Activated naive CD4-positive, alpha-beta T cell treated with anti-CD3 and anti-CD28 coated beads, Interleukin-2, amount 50 U/mL, for 24 hours (primary cell): Measurements from ENCODE around the gene TSPYL2.

Experiments
- H3K27ac Mint-ChIP-seq: one replicate; pipeline ENCODE4 v1.8.0; 2021; ENCODE audit warnings: mild to moderate bottlenecking, mixed read lengths
- H3K27me3 Mint-ChIP-seq: one replicate; pipeline ENCODE4 v1.8.0; 2021; ENCODE audit warnings: mixed read lengths
- H3K36me3 Mint-ChIP-seq: one replicate; pipeline ENCODE4 v1.8.0; 2021; ENCODE audit warnings: mixed read lengths
- H3K4me1 Mint-ChIP-seq: one replicate; pipeline ENCODE4 v1.8.0; 2021; ENCODE audit warnings: mixed read lengths
- H3K4me3 Mint-ChIP-seq: one replicate; pipeline ENCODE4 v1.8.0; 2021; ENCODE audit warnings: mild to moderate bottlenecking, mixed read lengths
- H3K9me3 Mint-ChIP-seq: one replicate; pipeline ENCODE4 v1.8.0; 2021; ENCODE audit warnings: mixed read lengths

TSPYL2 gene

GRCh38 chrX:53081925-53082772, at the start of gene TSPYL2:
TSS of gene TSPYL2 (plus strand) at chrX:53082367. CDS start at chrX:53082499, 132 bp downstream.
- Mint-ChIP-seq H3K4me1 (peaks cover 42% of the 10 kb centered on the region), H3K27ac (peak within 1 kb of the TSS; percentile 97), H3K4me3 (peak within 1 kb of the TSS; percentile 95), H3K36me3 (peaks cover 13% of the 10 kb centered on the region), H3K27me3 (no peaks in the 10 kb centered on the region), H3K9me3 (no peaks in the 10 kb centered on the region)

- Mint-ChIP-seq H3K9me3 (no peaks in the 10 kb centered on the region), H3K36me3 (no peaks in the 10 kb centered on the region), H3K27me3 (peaks cover 2% of the 10 kb centered on the region), H3K27ac (no peak overlapping the region), H3K4me3 (no peak overlapping the region), H3K4me1 (no peaks in the 10 kb centered on the region)
Measured at GRCh38 chrX:53036149-53036548, 46.0 kb upstream of the TSPYL2 start.

- no peak overlapping the region for H3K4me3 Mint-ChIP-seq
- no peaks in the 10 kb centered on the region for H3K36me3 Mint-ChIP-seq
- no peaks in the 10 kb centered on the region for H3K4me1 Mint-ChIP-seq
- H3K9me3 Mint-ChIP-seq, result no peaks in the 10 kb centered on the region
- peaks cover 2% of the 10 kb centered on the region for H3K27me3 Mint-ChIP-seq
- no peak overlapping the region for H3K27ac Mint-ChIP-seq
Measured at GRCh38 chrX:53039236-53039635, 42.9 kb upstream of the TSPYL2 start.

GRCh38 chrX:53044995-53045394, 37.2 kb upstream of the TSPYL2 start:
- no peaks in the 10 kb centered on the region for H3K9me3 Mint-ChIP-seq
- H3K27me3 Mint-ChIP-seq, result peaks cover 2% of the 10 kb centered on the region
- H3K36me3 Mint-ChIP-seq, result no peaks in the 10 kb centered on the region
- no peak overlapping the region for H3K4me3 Mint-ChIP-seq
- H3K4me1 Mint-ChIP-seq, result no peaks in the 10 kb centered on the region
- no peak overlapping the region for H3K27ac Mint-ChIP-seq

- no peak overlapping the region for H3K27ac Mint-ChIP-seq
- no peaks in the 10 kb centered on the region for H3K4me1 Mint-ChIP-seq
- H3K9me3 Mint-ChIP-seq, result no peaks in the 10 kb centered on the region
- no peaks in the 10 kb centered on the region for H3K36me3 Mint-ChIP-seq
- no peak overlapping the region for H3K4me3 Mint-ChIP-seq
- H3K27me3 Mint-ChIP-seq, result peaks cover 5% of the 10 kb centered on the region
Measured at GRCh38 chrX:53047228-53047627, 34.9 kb upstream of the TSPYL2 start.

GRCh38 chrX:53048169-53049126, 33.7 kb upstream of the TSPYL2 start, which contains the start of gene GPR173:
TSS of gene GPR173 (plus strand) at chrX:53048789. CDS start at chrX:53076622, 27,833 bp downstream.
- Mint-ChIP-seq H3K36me3 (no peaks in the 10 kb centered on the region), H3K9me3 (no peaks in the 10 kb centered on the region), H3K27me3 (peaks cover 5% of the 10 kb centered on the region), H3K4me3 (no peak within 1 kb of the TSS), H3K4me1 (no peaks in the 10 kb centered on the region), H3K27ac (no peak within 1 kb of the TSS)

- H3K36me3 Mint-ChIP-seq, result no peaks in the 10 kb centered on the region
- no peaks in the 10 kb centered on the region for H3K9me3 Mint-ChIP-seq
- H3K4me1 Mint-ChIP-seq, result no peaks in the 10 kb centered on the region
- H3K27me3 Mint-ChIP-seq, result peaks cover 5% of the 10 kb centered on the region
- H3K4me3 Mint-ChIP-seq, result no peak overlapping the region
- no peak overlapping the region for H3K27ac Mint-ChIP-seq
Measured at GRCh38 chrX:53049127-53049517, 33.0 kb upstream of the TSPYL2 start.

- no peaks in the 10 kb centered on the region for H3K4me1 Mint-ChIP-seq
- no peak overlapping the region for H3K27ac Mint-ChIP-seq
- H3K4me3 Mint-ChIP-seq, result no peak overlapping the region
- no peaks in the 10 kb centered on the region for H3K36me3 Mint-ChIP-seq
- peaks cover 5% of the 10 kb centered on the region for H3K27me3 Mint-ChIP-seq
- no peaks in the 10 kb centered on the region for H3K9me3 Mint-ChIP-seq
Measured at GRCh38 chrX:53050841-53051240, 31.3 kb upstream of the TSPYL2 start.

GRCh38 chrX:53055244-53055849, 26.8 kb upstream of the TSPYL2 start:
- H3K4me3 Mint-ChIP-seq, result no peak overlapping the region
- no peaks in the 10 kb centered on the region for H3K4me1 Mint-ChIP-seq
- no peaks in the 10 kb centered on the region for H3K9me3 Mint-ChIP-seq
- no peaks in the 10 kb centered on the region for H3K36me3 Mint-ChIP-seq
- peaks cover 2% of the 10 kb centered on the region for H3K27me3 Mint-ChIP-seq
- H3K27ac Mint-ChIP-seq, result no peak overlapping the region

GRCh38 chrX:53056292-53056691, 25.9 kb upstream of the TSPYL2 start:
- Mint-ChIP-seq H3K9me3 (no peaks in the 10 kb centered on the region), H3K4me3 (no peak overlapping the region), H3K27ac (no peak overlapping the region), H3K36me3 (no peaks in the 10 kb centered on the region), H3K4me1 (no peaks in the 10 kb centered on the region), H3K27me3 (no peaks in the 10 kb centered on the region)

GRCh38 chrX:53065104-53065503, 17.1 kb upstream of the TSPYL2 start:
- Mint-ChIP-seq H3K27ac (no peak overlapping the region), H3K4me3 (no peak overlapping the region), H3K36me3 (no peaks in the 10 kb centered on the region), H3K9me3 (no peaks in the 10 kb centered on the region), H3K27me3 (no peaks in the 10 kb centered on the region), H3K4me1 (no peaks in the 10 kb centered on the region)

GRCh38 chrX:53071064-53071463, 11.1 kb upstream of the TSPYL2 start:
- Mint-ChIP-seq H3K4me1 (peaks cover 18% of the 10 kb centered on the region), H3K27ac (no peak overlapping the region), H3K27me3 (no peaks in the 10 kb centered on the region), H3K36me3 (no peaks in the 10 kb centered on the region), H3K4me3 (no peak overlapping the region), H3K9me3 (no peaks in the 10 kb centered on the region)

- H3K4me3 Mint-ChIP-seq, result peak overlapping the region; percentile 91
- H3K4me1 Mint-ChIP-seq, result peaks cover 18% of the 10 kb centered on the region
- H3K36me3 Mint-ChIP-seq, result no peaks in the 10 kb centered on the region
- peak overlapping the region; percentile 98 for H3K27ac Mint-ChIP-seq
- H3K27me3 Mint-ChIP-seq, result no peaks in the 10 kb centered on the region
- no peaks in the 10 kb centered on the region for H3K9me3 Mint-ChIP-seq
Measured at GRCh38 chrX:53071604-53072417, 10.4 kb upstream of the TSPYL2 start.

- no peaks in the 10 kb centered on the region for H3K36me3 Mint-ChIP-seq
- peak overlapping the region; percentile 98 for H3K27ac Mint-ChIP-seq
- peak overlapping the region; percentile 91 for H3K4me3 Mint-ChIP-seq
- H3K27me3 Mint-ChIP-seq, result no peaks in the 10 kb centered on the region
- peaks cover 18% of the 10 kb centered on the region for H3K4me1 Mint-ChIP-seq
- no peaks in the 10 kb centered on the region for H3K9me3 Mint-ChIP-seq
Measured at GRCh38 chrX:53072418-53073114, 9.6 kb upstream of the TSPYL2 start.
